Prostate gland (tissue), 2 donors: Measurements from ENCODE around the gene ALDH3B1.

Experiments
- POLR2A ChIP-seq: fragments of 450-650 bp; IDR thresholded peaks from one replicate; pipeline ENCODE4 v1.6.1; 2016; ENCODE audit warnings: antibody characterized with exemption, mild to moderate bottlenecking
- POLR2AphosphoS5 ChIP-seq: sonication (generic); formaldehyde crosslinking; IDR thresholded peaks from one replicate; pipeline ENCODE4 v1.6.1; 2017; ENCODE audit warnings: antibody characterized with exemption
- TF ChIP-seq, protein P1 (sequence below), 4 experiments: fragments of 200-600 bp in 2 of 4; fragments of 450-650 bp in 2 of 4; sonication (generic) in 2 of 4; IDR thresholded peaks; 1 replicate in 3 of 4; 2 replicates in 1 of 4; pipeline ENCODE4 v1.5.1; 2016 to 2019; ENCODE audit warnings: antibody characterized with exemption in 4 of 4, mild to moderate bottlenecking in 2 of 4, moderate library complexity in 2 of 4

DNA sequence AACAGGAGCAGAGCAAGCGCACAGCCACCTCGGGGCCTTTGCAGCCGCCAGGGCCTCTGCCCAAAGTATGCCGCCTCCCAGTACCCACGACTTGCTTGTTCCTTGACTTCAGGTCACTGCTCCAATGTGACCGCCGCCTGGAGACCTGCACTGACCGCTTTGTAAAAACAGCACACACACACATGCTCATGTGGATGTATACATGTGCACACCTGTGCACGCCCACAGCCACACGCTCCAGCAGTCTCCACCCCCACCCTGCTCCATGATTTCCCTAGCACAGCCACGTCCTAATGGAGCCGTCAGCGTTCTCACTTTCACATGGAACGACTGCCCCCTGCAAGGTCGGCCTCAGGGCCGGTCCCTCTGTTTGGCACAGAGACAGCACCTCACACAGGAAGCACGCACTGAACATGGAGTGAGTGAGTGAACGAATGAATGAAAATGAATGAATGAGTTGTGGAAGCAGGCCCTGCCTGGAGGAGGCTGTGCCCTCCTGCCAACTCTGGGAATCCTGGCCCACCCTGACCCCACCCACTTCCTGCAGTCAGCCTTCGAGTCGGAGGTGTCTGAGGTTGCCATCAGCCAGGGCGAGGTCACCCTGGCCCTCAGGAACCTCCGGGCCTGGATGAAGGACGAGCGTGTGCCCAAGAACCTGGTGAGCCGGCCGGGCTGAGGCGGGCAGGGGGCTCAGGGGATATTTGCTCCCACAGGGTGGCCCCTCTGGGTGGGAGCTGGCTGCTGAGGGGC, 8.0 kb downstream of the ALDH3B1 start:
- TF ChIP-seq, protein P1, sequence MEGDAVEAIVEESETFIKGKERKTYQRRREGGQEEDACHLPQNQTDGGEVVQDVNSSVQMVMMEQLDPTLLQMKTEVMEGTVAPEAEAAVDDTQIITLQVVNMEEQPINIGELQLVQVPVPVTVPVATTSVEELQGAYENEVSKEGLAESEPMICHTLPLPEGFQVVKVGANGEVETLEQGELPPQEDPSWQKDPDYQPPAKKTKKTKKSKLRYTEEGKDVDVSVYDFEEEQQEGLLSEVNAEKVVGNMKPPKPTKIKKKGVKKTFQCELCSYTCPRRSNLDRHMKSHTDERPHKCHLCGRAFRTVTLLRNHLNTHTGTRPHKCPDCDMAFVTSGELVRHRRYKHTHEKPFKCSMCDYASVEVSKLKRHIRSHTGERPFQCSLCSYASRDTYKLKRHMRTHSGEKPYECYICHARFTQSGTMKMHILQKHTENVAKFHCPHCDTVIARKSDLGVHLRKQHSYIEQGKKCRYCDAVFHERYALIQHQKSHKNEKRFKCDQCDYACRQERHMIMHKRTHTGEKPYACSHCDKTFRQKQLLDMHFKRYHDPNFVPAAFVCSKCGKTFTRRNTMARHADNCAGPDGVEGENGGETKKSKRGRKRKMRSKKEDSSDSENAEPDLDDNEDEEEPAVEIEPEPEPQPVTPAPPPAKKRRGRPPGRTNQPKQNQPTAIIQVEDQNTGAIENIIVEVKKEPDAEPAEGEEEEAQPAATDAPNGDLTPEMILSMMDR (IDR thresholded peaks at IDR 0.05): no peak
- no peak for TF ChIP-seq POLR2AphosphoS5
- TF ChIP-seq POLR2A: no peak
